GM18502 (cell line): Measurements from ENCODE around the gene GGACT.
A peak's percentile ranks its signal among the peaks of the same experiment; 100 is the strongest.
"Not testable (repeated sequence)": the region's sequence is repeated elsewhere in the genome, so short reads cannot be mapped to it uniquely, and the experiment has no call there.

Experiments
- ATAC-seq: cut with Tn5 transposase; IDR thresholded peaks from one replicate; pipeline ENCODE4 v1.9.1; 2021; ENCODE audit warnings: mild to moderate bottlenecking; ENCODE audit not compliant: unreplicated experiment, poor library complexity

The GGACT gene

DNA sequence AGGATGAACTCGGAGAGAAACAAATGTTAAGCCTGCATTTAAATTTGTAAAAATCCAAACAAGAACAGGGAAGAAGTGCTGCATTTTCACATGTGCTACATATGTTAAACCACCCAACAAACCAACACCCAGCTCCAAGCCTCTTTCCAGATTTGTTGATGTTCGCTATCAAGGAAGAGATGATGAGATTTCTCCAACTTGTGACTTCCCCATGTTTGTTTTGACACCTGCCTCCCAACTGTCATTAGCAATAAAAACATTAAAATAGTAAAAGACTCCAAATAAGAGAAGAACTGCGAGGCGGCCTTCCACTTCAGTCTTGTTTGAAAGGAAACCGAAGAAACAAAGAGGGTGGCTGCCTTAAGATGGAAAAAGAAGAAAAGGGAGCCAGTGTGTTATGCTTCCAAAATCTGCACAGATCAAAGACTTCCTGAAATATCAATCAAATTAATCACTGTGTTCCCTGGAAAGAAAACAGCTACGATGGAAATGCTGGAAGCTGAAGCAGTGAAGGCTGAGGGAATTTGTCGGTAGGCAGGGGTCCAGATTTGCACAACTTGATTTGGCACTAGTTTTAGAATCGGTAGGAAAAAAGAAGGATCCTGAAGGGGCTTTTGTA is 14.0 kb upstream of the GGACT start:
- no peak for ATAC-seq

DNA sequence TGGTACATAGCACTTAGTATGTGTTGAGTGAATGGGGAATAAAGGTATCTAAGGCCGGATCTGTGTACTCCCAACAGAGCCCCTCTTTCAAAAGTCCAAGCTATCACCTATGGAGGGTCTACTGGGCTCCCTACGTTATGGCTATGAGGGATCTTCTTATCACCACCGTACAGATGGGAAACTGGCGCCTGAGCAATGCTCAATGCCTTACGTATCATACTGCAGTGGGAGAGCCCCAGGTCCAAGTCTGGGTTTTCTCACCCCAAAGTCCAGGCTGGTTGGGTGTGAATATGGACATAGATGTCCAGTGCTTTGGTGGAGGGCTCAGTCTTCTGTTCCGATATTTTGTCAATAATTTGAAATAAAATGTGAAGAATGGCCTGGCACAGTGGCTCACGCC is 13.1 kb upstream of the GGACT start:
- ATAC-seq: no peak

DNA sequence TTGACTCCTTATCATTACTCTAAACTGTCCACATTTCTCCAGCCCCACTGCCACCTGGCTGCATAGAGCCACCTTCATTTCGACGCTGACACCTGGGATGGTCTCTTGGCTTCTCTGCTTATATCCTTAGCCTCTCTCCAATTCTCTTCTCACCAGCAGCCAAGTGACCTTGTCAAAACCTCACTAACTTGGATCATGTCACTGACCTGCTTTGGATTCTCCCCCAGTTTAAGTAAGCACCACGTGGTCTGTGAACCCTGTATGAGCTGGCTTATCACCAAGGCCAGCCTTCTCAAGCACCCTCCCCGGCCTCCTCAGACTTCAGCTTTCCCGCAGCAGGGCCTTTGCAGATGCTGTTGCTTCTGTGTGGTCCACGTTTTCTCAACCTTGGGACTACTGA is 12.3 kb upstream of the GGACT start:
- ATAC-seq: no peak

DNA sequence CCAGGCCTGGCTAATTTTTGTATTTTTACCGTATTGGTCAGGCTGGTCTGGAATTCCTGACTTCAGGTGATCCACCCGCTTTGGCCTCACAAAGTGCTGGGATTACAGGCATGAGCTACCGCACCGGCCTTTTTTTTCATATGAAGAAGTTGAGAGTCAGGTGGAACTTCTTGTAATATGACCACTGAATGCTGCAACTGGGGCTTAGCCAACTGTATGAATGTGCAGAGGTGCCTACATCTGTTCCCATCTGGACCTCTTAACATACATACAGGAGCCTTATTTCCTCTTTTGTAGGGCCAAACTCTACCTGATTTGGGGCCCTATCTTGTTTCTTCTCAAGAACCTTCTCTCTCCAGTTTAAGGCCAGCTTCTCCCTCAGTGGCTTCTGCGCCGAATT is 11.9 kb upstream of the GGACT start:
- no peak for ATAC-seq

DNA sequence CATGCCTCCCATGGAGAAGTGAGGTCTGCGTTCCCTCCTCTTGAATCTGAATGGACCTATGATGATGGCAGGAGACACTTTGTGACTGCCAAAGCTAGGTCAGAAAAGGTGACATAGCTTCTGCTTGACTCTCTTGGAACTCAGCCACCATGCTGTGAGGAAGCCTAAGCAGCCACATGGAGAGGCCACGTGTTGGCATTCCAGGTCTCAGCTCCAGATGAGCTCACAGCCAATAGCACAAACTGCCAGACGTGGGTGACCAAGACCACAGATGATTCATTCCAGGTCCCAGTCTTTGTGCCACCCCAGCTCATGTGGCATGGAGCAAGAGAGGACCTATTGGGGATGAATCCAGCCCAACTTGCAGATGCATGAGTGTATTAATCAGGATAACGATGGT is 8.7 kb upstream of the GGACT start:
- ATAC-seq: no peak

DNA sequence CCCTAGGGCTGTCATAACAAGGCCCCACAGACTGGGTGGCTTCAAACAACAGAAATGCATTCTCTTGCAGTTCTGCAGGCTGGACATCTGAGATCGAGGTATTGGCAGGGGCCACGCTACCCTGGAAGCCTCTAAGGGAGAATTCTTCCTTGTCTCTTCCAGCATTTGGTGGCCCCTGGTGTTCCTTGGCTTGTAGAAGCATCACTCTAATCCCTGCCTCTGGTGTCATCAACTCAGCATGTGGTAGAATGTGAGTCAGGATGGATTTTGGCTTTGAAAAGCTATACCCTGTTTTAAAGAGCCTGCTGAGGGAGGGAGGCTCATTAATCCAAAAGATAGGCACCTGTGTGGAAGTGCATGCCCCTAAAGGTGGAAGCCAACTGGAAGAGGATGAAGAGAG is 7.9 kb upstream of the GGACT start:
- no peak for ATAC-seq

DNA sequence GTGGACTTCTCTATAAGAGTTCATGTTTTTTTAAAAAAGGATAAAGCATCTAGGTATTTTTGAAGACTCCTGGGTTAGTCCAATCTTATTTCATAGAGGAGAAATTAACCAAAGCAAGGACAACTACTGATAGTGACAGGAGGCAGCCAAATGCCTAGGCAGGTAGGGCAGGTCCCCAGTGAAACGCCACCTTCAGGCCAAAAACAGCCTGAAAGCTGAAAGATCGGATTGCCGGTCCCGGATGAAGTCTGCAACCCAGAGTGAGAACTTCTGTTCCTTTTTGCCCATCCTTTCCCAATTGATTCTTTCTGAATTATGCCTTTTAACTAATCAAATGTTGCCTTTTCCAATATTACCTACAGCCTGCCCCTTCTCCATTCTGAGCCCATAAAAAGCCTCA is 6.1 kb upstream of the GGACT start:
- ATAC-seq: no peak

DNA sequence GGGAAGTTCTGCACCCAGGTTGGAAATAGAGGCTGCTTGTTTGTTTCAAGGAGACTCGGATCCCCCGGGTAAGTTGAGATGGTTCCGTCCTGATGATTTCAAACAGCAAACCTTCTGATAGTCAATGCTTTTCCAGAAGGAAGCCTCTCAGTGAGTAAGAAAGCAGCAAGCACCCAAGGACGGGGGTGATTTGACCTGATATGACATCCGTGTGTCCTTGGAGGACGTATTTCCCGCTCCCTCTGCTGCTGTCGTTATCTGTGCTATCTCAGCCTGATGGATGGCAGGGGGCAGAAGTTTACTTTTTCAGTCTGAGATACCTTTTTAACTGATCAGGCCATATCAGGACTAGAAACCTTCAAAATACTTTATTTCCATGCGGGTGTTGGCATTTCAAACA is 5.7 kb upstream of the GGACT start:
- no peak for ATAC-seq

DNA sequence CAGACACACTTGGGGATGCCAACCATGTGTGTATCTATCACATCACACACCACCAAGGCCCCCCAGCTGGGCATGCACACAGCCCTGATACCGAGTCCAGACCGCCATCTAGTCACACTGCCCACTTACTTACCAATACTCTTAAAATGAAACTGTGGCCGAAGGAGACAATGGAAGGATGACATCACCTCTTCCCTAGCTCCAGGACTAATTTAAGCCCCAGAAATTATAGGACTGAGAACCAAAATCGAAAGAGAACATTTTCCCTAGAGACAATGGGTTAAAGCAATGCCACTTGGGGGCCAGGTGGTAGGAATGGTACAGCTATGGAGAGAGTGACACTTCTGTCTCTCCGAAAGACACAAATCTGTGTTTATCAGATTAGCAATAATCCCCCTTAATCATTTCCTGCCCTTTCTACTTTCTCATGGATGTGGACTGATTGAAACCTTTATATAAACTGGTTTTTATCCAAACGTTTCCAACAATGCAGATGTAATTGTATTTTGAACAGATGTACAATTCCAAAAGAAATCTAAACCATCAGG is 663 bp upstream of the GGACT start:
- ATAC-seq: no peak

DNA sequence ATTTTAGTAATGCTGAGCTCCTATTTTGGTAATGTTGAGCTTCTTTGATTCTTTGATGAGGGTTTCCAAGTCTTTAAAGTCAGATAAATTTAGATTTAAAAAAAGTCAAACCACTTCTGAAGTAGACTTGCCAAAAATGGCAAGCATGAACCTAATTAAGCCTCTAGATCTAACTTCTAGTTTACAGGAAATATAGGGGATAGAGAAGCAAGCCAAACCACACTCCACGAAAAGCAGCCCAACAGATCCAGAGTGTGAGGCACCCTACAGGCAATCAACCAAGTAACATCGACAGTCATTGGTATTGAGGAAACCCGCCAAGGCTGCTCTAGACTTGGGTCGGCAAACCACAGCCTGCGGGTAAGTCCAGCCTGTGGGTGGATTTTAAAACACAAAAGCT is 3.7 kb downstream of the GGACT start:
- no peak for ATAC-seq

DNA sequence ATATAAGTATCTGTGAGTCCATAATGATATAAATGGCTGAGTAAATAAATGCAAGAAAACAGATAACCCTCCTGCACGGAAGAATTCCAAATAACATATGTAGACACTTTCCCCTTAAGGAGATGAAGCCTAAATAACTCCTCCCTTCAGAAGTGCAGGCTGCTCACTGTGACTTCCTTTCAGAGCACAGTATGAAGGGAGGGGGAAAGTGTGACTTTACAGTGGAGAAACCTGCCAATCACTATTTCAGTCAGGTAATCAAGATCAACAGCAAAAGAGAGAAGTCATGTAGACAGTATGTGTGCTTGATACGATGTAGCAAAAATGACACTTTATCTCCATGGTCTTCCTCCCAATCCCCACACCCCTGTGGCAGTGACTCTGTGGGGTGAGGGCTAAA is 7.1 kb downstream of the GGACT start:
- ATAC-seq: no peak

DNA sequence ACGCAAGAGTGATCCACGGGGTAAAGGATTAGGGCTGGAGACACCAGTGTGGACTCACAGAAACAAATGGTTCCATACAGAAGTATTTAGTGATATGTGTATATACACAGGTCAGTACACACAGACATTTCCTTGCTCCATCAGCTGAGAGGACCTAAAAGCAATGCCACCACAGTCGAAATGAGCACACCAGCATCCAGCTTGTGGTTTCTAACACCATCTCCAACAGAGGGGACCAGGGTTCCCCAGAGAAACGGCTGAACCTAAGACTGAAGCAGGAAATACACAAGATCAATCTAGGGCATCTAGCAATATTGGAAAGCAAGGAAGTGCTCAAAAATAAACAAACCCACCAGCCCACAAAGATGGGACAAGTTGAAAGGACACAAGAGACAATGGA is 7.6 kb downstream of the GGACT start:
- ATAC-seq: no peak

DNA sequence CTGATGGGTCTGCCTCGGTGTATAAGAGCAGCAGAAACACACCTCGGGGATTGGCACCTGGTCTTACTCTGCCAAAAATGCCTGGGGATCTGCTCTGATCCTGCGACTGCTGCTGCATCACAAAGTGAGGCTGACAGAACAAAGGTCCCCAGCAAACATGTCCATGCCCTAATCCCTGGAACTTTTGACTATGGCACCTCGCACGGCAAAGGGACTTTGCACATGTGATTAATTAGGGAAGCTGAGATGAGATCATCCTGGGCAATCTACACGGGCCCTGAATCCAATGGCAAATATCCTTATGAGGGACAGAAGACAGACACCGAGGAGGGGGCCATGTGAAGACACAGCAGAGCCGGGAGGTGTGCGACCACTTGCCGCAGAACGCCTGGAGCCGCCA is 8.5 kb downstream of the GGACT start:
- no peak for ATAC-seq

DNA sequence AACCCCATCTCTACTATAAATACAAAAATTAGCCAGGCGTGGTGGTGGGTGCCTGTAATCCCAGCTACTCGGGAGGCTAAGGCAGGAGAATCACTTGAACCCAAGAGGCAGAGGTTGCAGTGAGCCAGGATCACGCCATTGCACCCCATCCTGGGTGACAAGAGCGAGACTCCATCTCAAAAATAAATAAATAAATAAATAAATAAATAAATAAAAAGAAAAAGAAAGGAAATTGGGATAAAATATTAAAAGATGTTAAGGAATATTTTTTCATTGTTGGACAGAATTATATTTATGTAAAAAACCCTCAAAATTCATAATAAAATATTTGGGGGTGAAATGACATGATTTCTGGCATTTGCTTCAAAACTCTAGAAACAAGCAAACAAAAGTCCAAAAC is 11.3 kb downstream of the GGACT start:
- not testable (repeated sequence) for ATAC-seq

DNA sequence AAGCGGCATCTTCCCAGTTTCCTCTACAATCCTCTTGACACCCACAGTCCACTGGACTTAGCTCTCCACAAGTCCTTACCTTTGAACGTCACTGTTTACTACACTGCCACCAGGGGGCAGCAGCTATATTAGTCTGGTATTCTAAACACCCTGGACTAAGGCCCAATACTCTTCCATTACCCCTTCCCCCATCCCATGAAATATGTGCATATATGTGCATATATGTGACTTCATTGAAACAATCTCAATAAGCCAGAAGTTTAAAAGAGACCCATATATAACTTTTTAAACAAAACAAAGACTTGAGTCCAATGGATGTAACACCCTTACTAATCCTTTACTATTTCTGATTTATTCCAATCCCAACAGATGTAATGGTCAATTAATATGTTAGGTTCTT is 15.5 kb downstream of the GGACT start:
- peak; percentile 98 for ATAC-seq

DNA sequence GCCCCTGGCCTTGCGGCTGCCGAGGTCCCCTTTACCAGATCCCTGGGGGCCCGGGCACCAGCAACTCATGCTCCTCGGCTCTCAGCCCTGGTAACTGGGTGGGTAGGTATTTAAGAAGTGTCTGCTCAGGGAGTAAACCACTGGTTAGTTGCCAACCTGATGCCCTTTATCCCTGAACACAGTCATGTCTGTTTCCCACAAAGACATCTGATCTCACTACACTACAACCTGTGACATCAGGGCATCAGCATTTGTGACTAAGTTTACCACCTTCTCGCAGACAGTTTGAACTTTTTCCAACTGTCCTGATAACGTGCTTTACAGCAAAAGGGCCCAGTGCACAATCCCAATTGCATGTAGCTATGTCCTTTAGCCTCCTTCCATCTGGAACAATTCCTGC is 22.0 kb downstream of the GGACT start:
- no peak for ATAC-seq

DNA sequence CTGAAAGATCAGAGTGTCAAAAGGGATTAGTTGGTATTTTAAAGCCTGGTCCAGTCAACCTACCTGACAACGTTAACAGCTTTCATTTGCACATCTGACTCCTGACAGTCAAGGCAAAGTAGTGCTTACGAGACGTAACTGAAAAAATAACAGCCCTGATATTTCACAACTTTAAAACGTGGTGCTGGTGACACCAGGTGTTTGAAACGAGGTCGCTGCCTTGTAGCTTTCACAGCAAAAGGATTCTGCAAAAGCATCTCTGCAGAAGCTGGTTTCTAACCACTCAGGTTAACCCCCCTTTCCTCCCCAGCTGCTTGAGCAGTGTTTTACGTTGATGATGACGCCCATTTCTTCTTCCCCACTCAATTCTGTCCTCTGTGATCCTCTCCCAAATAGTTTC is 23.3 kb downstream of the GGACT start:
- ATAC-seq: no peak

DNA sequence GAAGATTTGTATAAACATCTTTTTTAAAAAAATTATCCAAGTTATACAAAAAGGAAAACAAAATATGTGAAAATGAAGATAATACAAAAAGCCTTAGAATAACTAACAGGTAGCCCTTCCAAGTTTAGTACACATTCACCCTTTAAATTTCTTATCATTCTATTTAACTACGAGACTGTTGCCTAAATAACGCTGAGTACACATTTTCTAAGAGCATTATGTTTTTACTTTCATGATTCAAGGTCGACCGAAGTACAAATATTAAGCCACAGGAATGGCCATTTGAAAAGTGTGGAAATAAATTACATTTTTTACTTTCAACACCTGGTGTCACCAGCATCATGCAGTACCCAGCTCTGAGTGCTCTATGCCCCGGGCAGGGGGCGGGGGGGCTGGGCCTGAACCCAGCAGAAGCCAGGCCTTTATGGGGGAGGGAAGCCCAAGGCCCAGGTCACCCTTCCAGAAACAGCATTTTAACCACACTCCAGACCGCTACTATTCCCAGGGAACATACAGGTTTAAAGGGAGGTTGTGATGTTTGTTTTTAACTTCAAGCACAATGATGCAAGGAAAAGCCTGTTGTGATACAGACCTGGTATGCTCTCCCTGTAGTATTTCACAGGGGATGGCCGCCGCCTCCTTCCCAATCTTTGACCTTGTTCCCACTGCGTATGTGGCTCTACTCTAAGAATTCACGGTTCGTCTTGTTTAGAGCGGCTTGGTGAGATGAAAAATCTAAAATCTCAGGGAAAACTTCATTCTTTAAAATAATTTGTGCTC is 24.0 kb downstream of the GGACT start:
- ATAC-seq: no peak

DNA sequence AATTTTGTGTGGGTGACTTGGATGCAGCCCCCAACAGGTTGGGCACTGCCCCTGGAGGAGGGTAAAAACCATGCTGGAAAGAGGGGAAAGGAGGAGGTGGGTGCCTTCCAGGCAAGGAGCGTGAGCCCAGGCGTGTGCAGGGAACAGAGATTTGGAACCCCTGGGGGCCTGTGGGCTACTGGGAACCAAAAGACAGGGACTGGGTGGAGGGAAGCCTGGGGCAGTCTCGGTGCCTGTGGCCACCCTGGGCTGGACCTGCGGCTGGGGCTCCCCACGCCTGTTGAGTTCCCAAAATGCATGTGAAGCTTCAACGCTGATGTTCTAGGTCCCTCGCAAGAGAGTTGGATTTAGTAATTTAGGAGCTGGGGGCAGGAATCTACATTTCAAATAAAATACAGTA is 24.8 kb downstream of the GGACT start:
- ATAC-seq: no peak

DNA sequence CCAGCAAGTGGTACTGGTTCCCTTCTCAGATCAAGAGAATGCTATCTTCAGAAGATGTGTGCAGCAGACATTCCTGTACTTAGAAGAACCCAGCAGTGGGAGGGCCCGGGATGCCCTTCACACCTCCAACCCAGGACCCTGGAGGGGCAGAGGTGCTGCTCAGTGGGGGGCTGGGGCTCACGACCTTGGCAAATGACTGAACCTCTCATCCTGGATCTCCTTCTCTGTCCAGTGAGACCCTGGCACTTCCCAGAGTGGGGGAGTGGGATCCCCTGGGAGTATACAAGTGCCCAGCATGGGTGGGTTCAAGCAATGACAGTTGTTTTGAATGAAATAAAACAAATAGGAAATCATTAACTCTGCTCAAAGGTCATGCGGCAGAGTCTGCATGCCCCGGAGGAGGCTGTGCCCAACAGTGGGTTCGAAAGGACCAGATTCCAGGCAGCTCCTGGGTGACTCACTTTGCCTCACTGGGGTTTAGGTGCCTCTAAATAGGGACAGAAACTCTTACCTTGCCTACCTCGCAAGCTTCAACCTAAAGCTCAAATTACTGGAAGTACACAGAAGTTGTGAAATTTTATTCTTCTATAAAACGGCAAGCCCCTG is 26.9 kb downstream of the GGACT start:
- ATAC-seq: no peak

DNA sequence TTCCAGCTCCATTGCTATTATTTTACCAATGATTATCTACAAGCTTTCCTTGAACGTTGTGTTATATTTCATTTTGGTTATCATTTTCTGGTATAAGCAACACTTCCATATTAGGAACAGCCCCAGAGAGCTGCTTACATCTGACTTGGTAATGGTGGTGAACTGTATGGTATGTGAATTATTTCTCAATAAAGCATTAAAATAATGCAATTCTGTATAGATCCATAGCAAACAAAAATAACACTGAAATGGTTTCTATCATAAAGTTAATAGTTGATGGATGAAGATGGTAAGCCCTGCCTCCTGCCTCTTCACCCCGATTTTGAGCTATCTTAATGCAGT is 27.5 kb downstream of the GGACT start:
- ATAC-seq: no peak
